G401 (cell line): ENCODE data around the gene PPHLN1. TPM values are rescaled to one million over a fixed set of nuclear protein-coding genes. Genes with fewer than 3 reads are reported as not detected.

Source experiments
- total RNA-seq: library from RNA; depleted of rRNA; stranded (reverse); fragments of >200 nt; shearing (Covaris generic); gene quantifications from 2 replicates; pipeline ENCODE4 v1.2.3, GENCODE V29; 2014; rRNA removed

Gene PPHLN1
- total RNA-seq, 1 experiment from 2014 or later: 34.1 TPM

Other genes starting within 250 kb of the PPHLN1 start
- gene GXYLT1, start 181.3 kb upstream of the PPHLN1 start, total RNA-seq: 6.2 and 16.0 TPM in 2 replicates
- gene YAF2, start 87.9 kb upstream of the PPHLN1 start, total RNA-seq: 12.4 and 18.6 TPM in 2 replicates
- 52.4 and 98.1 TPM in 2 replicates for gene ZCRB1, start 73 bp upstream of the PPHLN1 start, total RNA-seq